ENCODE measurements around the gene GOPC. TPM values are rescaled to one million over a fixed set of nuclear protein-coding genes. Genes with fewer than 3 reads are reported as not detected.

The GOPC gene
- total and polyA plus RNA-seq, 2 of the 13 experiments (the other 11 are each of a cell fraction or from before 2014, with no cell fraction given), result 20.9 to 41.5 TPM

GRCh38 chr6:117595099-117595923 lies 7.0 kb downstream of the GOPC start:
- Histone ChIP-seq H3K36me3 (replicated peaks in 1 of 2; ENCODE audit: control insufficient read depth in 1 of 2, insufficient read depth in 2 of 2, low read length in 2 of 2) (peaks cover 5 to 24% of the 10 kb centered on the region in 2 experiments; a peak in 4 of 5 replicates), H3K79me2 (ENCODE audit: insufficient read depth, low read length) (peaks cover 62% of the 10 kb centered on the region), H3K4me1 (ENCODE audit: insufficient read depth, low read length) (peaks cover 19% of the 10 kb centered on the region), H3K4me2 (ENCODE audit: low read depth, low read length) (no peak overlapping the region), H3K9me3 (ENCODE audit: low read length) (peaks cover 9% of the 10 kb centered on the region), H3K27me3 (ENCODE audit: control insufficient read depth in 1 of 2, insufficient read depth in 2 of 2, low read length in 2 of 2) (no peaks in the 10 kb centered on the region), H3K4me3 (replicated peaks in 1 of 3; ENCODE audit: insufficient read depth in 1 of 3, low read depth in 2 of 3, low read length in 3 of 3) (no peak overlapping the region), H2AFZ (ENCODE audit: low read length) (no peak overlapping the region), H3K9ac (ENCODE audit: insufficient read depth, low read depth, low read length) (no peak overlapping the region), H4K20me1 (ENCODE audit: insufficient read depth, low read length) (peaks cover 5% of the 10 kb centered on the region; the same call in 1 of the 2 replicates), H3K27ac (ENCODE audit: extremely low read length, insufficient read depth, low read length) (no peak overlapping the region)
- ChIA-PET POLR2A (no interaction called here), CTCF (ENCODE audit: low intra/inter-chr PET ratio, low total read pairs) (no interaction called here)
- no peak for FAIRE-seq
- intact Hi-C loops (cut with micrococcal nuclease; ENCODE audit: unreplicated experiment) (no loop called here), in situ Hi-C loops (cut with HindIII; ENCODE audit: extremely low pct_ligation_motif_present, low pct_unique_long_range_greater_than_20kb) (no loop called here)
- TF ChIP-seq ZNF576 (CRISPR knock-in tag; IDR thresholded peaks at IDR 0.05) (no peak), POLR2G (IDR thresholded peaks at IDR 0.05; ENCODE audit: low read depth, low read length) (peak; percentile 28; the same call in 1 of the 2 replicates)
- no peak for DNase-seq (ENCODE audit: low spot score)
- 98% methylated on average over 2 of the region's 2 CpGs for WGBS (ENCODE audit: low lambda C conversion rate)
- no peak for ATAC-seq
- BruUV-seq (replicated peaks), result no TSS peak

GRCh38 chr6:117592983-117593759 lies 9.1 kb downstream of the GOPC start:
- POLR2A ChIA-PET, result interaction anchor here (0.9 kb wide), 1 partner anchor 9 kb away, joined by 3 read pairs; the partner anchor contains the start of gene GOPC
- CTCF ChIA-PET (ENCODE audit: low intra/inter-chr PET ratio, low total read pairs), result no interaction called here
- ATAC-seq, result no peak
- BruUV-seq (replicated peaks), result no TSS peak
- intact Hi-C loops (cut with micrococcal nuclease; ENCODE audit: unreplicated experiment), result no loop called here
- Histone ChIP-seq H3K27ac (ENCODE audit: extremely low read length, insufficient read depth, low read length) (no peak overlapping the region), H3K79me2 (ENCODE audit: insufficient read depth, low read length) (peaks cover 44% of the 10 kb centered on the region), H4K20me1 (ENCODE audit: insufficient read depth, low read length) (no peaks in the 10 kb centered on the region), H3K27me3 (ENCODE audit: control insufficient read depth in 1 of 2, insufficient read depth in 2 of 2, low read length in 2 of 2) (no peaks in the 10 kb centered on the region), H3K4me2 (ENCODE audit: low read depth, low read length) (no peak overlapping the region), H3K4me3 (replicated peaks in 1 of 3; ENCODE audit: insufficient read depth in 1 of 3, low read depth in 2 of 3, low read length in 3 of 3) (no peak overlapping the region), H3K9me3 (ENCODE audit: low read length) (peaks cover 9% of the 10 kb centered on the region), H3K36me3 (replicated peaks in 1 of 2; ENCODE audit: control insufficient read depth in 1 of 2, insufficient read depth in 2 of 2, low read length in 2 of 2) (peaks cover 9 to 31% of the 10 kb centered on the region in 2 experiments; a peak in 3 of 5 replicates), H3K4me1 (ENCODE audit: insufficient read depth, low read length) (no peaks in the 10 kb centered on the region), H3K9ac (ENCODE audit: insufficient read depth, low read depth, low read length) (no peak overlapping the region), H2AFZ (ENCODE audit: low read length) (no peak overlapping the region)
- no peak for DNase-seq (ENCODE audit: low spot score)
- in situ Hi-C loops (cut with HindIII; ENCODE audit: extremely low pct_ligation_motif_present, low pct_unique_long_range_greater_than_20kb), result no loop called here
- 93% methylated on average over 3 of the region's 3 CpGs for WGBS (ENCODE audit: low lambda C conversion rate)
- TF ChIP-seq NKX3-1 (CRISPR knock-in tag; IDR thresholded peaks at IDR 0.05), result no peak
- no peak for TF ChIP-seq SAFB2 (CRISPR knock-in tag; IDR thresholded peaks at IDR 0.05; ENCODE audit: borderline replicate concordance, low read depth)
- no peak for FAIRE-seq
